HepG2 (cell line): ENCODE measurements around the gene TAMALIN. TPM values are rescaled to one million over a fixed set of nuclear protein-coding genes. Genes with fewer than 3 reads are reported as not detected.
A peak's percentile ranks its signal among the peaks of the same experiment; 100 is the strongest.

Experiments
- ATAC-seq: fragments of 200-7000 bp; cut with Tn5 transposase; 3 replicates; pipeline ENCODE4 v1.9.1; 2020; ENCODE audit warnings: mild to moderate bottlenecking, moderate library complexity
- BruUV-seq: library from RNA; stranded (reverse); fragments of 400-500 nt; replicated peaks from 2 replicates; lab custom pipeline; 2021; lab: Mats Ljungman, UMichigan
- CTCF ChIA-PET: fragments of 300-600 bp; formaldehyde crosslinking; extraction: SDS; loops from one replicate; lab custom pipeline; 2021; ENCODE audit warnings: low total read pairs, inconsistent platforms, low intra/inter-chr PET ratio; lab: Yijun Ruan, JAX
- POLR2A ChIA-PET: fragments of 350-600 bp; sonication (Branson Sonifier 250); formaldehyde crosslinking; loops from one replicate; lab custom pipeline; 2020; ENCODE audit warnings: antibody characterized with exemption, inconsistent platforms; lab: Yijun Ruan, JAX
- DNase-seq: peaks from one replicate; pipeline ENCODE4 v3.0.0-alpha.2; 2015; ENCODE audit warnings: low spot score
- FAIRE-seq: peaks from 3 replicates; lab custom pipeline; 2011; peaks lifted over from hg19 to GRCh38; lab: Jason Lieb, UNC
- H2AFZ ChIP-seq: one replicate; pipeline ENCODE4 v1.6.1; 2011; ENCODE audit warnings: low read length, inconsistent platforms
- H3K27ac ChIP-seq: fragments of 300-600 bp; 3 replicates; pipeline ENCODE4 v1.8.0; 2011; ENCODE audit warnings: mixed run types, mild to moderate bottlenecking, mixed read lengths, low read length, inconsistent platforms; ENCODE audit not compliant: insufficient read depth; ENCODE audit errors: extremely low read length
- H3K27me3 ChIP-seq, 2 experiments: fragments of 200-600 bp in 1 of 2; 2 replicates in 1 of 2; 3 replicates in 1 of 2; pipeline versions ENCODE4 v1.6.0 to v1.8.0; 2011; ENCODE audit warnings: low read length in 2 of 2, mild to moderate bottlenecking in 2 of 2, moderate library complexity in 2 of 2, inconsistent platforms in 1 of 2; ENCODE audit not compliant: insufficient read depth in 2 of 2, control insufficient read depth in 1 of 2
- H3K36me3 ChIP-seq, 2 experiments: fragments of 200-600 bp in 1 of 2; replicated peaks in 1 of 2; 2 replicates in 1 of 2; 3 replicates in 1 of 2; pipeline versions ENCODE4 v1.5.1 to v1.8.0; 2011; ENCODE audit warnings: low read length in 2 of 2, inconsistent platforms in 1 of 2; ENCODE audit not compliant: insufficient read depth in 2 of 2, control insufficient read depth in 1 of 2
- H3K4me1 ChIP-seq: 2 replicates; pipeline ENCODE4 v1.5.1; 2012; ENCODE audit warnings: low read length, inconsistent platforms; ENCODE audit not compliant: insufficient read depth
- H3K4me2 ChIP-seq: 2 replicates; pipeline ENCODE4 v1.6.0; 2011; ENCODE audit warnings: low read depth, low read length, inconsistent platforms
- H3K4me3 ChIP-seq, 3 experiments: fragments of 200-600 bp in 1 of 3; sonication (generic), shearing (Covaris generic) in 1 of 3; replicated peaks in 1 of 3; 2 replicates each; pipeline ENCODE4 v1.5.1; 2011 to 2016; ENCODE audit warnings: low read length in 3 of 3, inconsistent platforms in 2 of 3, low read depth in 2 of 3, mild to moderate bottlenecking in 2 of 3, control low read depth in 1 of 3, mixed read lengths in 1 of 3; ENCODE audit not compliant: insufficient read depth in 1 of 3
- H3K79me2 ChIP-seq: one replicate; pipeline ENCODE4 v1.6.1; 2011; ENCODE audit warnings: low read length, inconsistent platforms; ENCODE audit not compliant: insufficient read depth
- H3K9ac ChIP-seq: 2 replicates; pipeline ENCODE4 v1.6.0; 2011; ENCODE audit warnings: mild to moderate bottlenecking, low read depth, low read length, inconsistent platforms; ENCODE audit not compliant: insufficient read depth
- H3K9me3 ChIP-seq: 2 replicates; pipeline ENCODE4 v1.5.1; 2012; ENCODE audit warnings: mild to moderate bottlenecking, low read length
- H4K20me1 ChIP-seq: 2 replicates; pipeline ENCODE4 v1.6.0; 2011; ENCODE audit warnings: inconsistent platforms, mild to moderate bottlenecking, low read length, moderate library complexity; ENCODE audit not compliant: insufficient read depth
- BCLAF1 ChIP-seq: fragments of 450-650 bp; IDR thresholded peaks from 2 replicates; pipeline ENCODE4 v1.6.1; 2017; ENCODE audit warnings: mild to moderate bottlenecking
- SIN3B ChIP-seq: fragments of 150-350 bp; IDR thresholded peaks from 2 replicates; pipeline ENCODE4 v1.6.1; 2014; ENCODE audit warnings: low read length
- TRIM22 ChIP-seq: fragments of 450-650 bp; IDR thresholded peaks from 2 replicates; pipeline ENCODE4 v1.6.1; 2017
- ZNF446 ChIP-seq: sonication (generic); formaldehyde crosslinking; IDR thresholded peaks from 2 replicates; pipeline ENCODE4 v1.5.0; 2020; ENCODE audit warnings: mild to moderate bottlenecking, missing genetic modification reagents
- ZNF772 ChIP-seq: sonication (generic); formaldehyde crosslinking; IDR thresholded peaks from 2 replicates; pipeline ENCODE4 v1.5.0; 2020; ENCODE audit warnings: mild to moderate bottlenecking, missing genetic modification reagents
- WGBS: methylation state at CpG from one replicate; pipeline ENCODE4 v1.1.6; 2017; ENCODE audit warnings: low lambda C conversion rate; 5-methylcytosine and 5-hydroxymethylcytosine counted together
- in situ Hi-C: cut with HindIII; loops from 2 replicates; pipeline ENCODE4 v1.10.0; 2017; ENCODE audit warnings: low pct_unique_long_range_greater_than_20kb; ENCODE audit not compliant: extremely low pct_ligation_motif_present
- intact Hi-C: fragments of 100-400 bp; cut with micrococcal nuclease; formaldehyde crosslinking; loops from one replicate; pipeline ENCODE4 v1.10.0; 2022; ENCODE audit not compliant: unreplicated experiment
- polyA plus RNA-seq, 8 experiments: library from polyadenylated mRNA; depleted of rRNA in 3 of 8; stranded (reverse) in 7 of 8; unstranded in 1 of 8; fragments of >200 nt; fragmentation: Illumina TruSeq in 4 of 8; extraction: Trizol in 4 of 8; gene quantifications; 2 replicates each; pipeline versions ENCODE4 v1.2.1 to v1.2.3, GENCODE V29; 2011 to 2016; ENCODE audit warnings: low read depth in 4 of 8, missing spikeins in 1 of 8, mixed read lengths in 1 of 8; ENCODE audit not compliant: insufficient read depth in 1 of 8
- total RNA-seq, 5 experiments: library from RNA; depleted of rRNA; stranded (reverse); fragments of >200 nt; fragmentation: Illumina TruSeq; extraction: Trizol; gene quantifications; 2 replicates each; pipeline ENCODE4 v1.2.3, GENCODE V29; 2016; ENCODE audit warnings: low read depth in 1 of 5

TAMALIN gene
- total and polyA plus RNA-seq, 2 of the 13 experiments (the other 11 are each of a cell fraction or from before 2014, with no cell fraction given): 2.9 to 10.9 TPM

- ATAC-seq: no peak
- TF ChIP-seq ZNF446 (CRISPR knock-in tag) (0 out of 2 replicates have a peak, but pooled peaks have one; percentile 4), ZNF772 (no peak), TRIM22 (no peak), SIN3B (no peak), BCLAF1 (no peak)
- TF ChIP-seq, all 625 proteins: peak for 1
- 91% methylated on average over 7 of the region's 8 CpGs for WGBS
- Histone ChIP-seq H3K4me3 (no peak overlapping the region), H3K27me3 (no peaks in the 10 kb centered on the region), H4K20me1 (no peaks in the 10 kb centered on the region), H3K79me2 (peaks cover 45% of the 10 kb centered on the region), H3K27ac (no peak overlapping the region), H3K4me2 (no peak overlapping the region), H2AFZ (no peak overlapping the region), H3K36me3 (peaks cover 4 to 8% of the 10 kb centered on the region in 2 experiments; a peak in 3 of 5 replicates), H3K9ac (no peak overlapping the region), H3K4me1 (peaks cover 77% of the 10 kb centered on the region), H3K9me3 (no peaks in the 10 kb centered on the region)
- ChIA-PET POLR2A (no interaction called here), CTCF (no interaction called here)
- in situ Hi-C loops: no loop called here
- BruUV-seq: no TSS peak
- FAIRE-seq (no peak), DNase-seq (no peak)
- intact Hi-C loops: no loop called here
Measured at GRCh38 chr12:51975196-51975595, 31.6 kb upstream of the TAMALIN start.
